GM23248 (cell line): ENCODE data around the gene AFAP1L1. TPM values are rescaled to one million over a fixed set of nuclear protein-coding genes. Genes with fewer than 3 reads are reported as not detected.

ENCODE experiments used
- DNase-seq: peaks from one replicate; pipeline ENCODE4 v3.0.0-alpha.2; 2015
- H2AFZ ChIP-seq: fragments of 200-600 bp; sonication (generic); 2 replicates; pipeline ENCODE4 v1.6.1; 2016; ENCODE audit warnings: antibody characterized with exemption
- H3F3A ChIP-seq: fragments of 200-600 bp; sonication (generic); 2 replicates; pipeline ENCODE4 v1.6.1; 2016; ENCODE audit warnings: mild to moderate bottlenecking, antibody characterized with exemption, mixed run types; ENCODE audit not compliant: insufficient read depth
- H3K27ac ChIP-seq: fragments of 200-600 bp; sonication (generic); 2 replicates; pipeline ENCODE4 v1.5.1; 2016; ENCODE audit warnings: mild to moderate bottlenecking
- H3K27me3 ChIP-seq: fragments of 200-600 bp; sonication (generic); replicated peaks from 2 replicates; pipeline ENCODE4 v1.6.1; 2016; ENCODE audit warnings: mild to moderate bottlenecking; ENCODE audit not compliant: insufficient read depth
- H3K36me3 ChIP-seq: fragments of 200-600 bp; sonication (generic); 2 replicates; pipeline ENCODE4 v1.6.1; 2016; ENCODE audit warnings: low read depth, mild to moderate bottlenecking
- H3K4me1 ChIP-seq: fragments of 200-600 bp; sonication (generic); 2 replicates; pipeline ENCODE4 v1.6.1; 2016; ENCODE audit warnings: mild to moderate bottlenecking; ENCODE audit not compliant: insufficient read depth
- H3K4me2 ChIP-seq: fragments of 200-600 bp; sonication (generic); one replicate; pipeline ENCODE4 v1.6.1; 2016; ENCODE audit warnings: mild to moderate bottlenecking; ENCODE audit not compliant: unreplicated experiment
- H3K4me3 ChIP-seq: fragments of 200-600 bp; sonication (generic); 2 replicates; pipeline ENCODE4 v1.5.1; 2016; ENCODE audit warnings: mild to moderate bottlenecking
- H3K79me2 ChIP-seq: fragments of 200-600 bp; sonication (generic); 2 replicates; pipeline ENCODE4 v1.6.1; 2016; ENCODE audit warnings: mild to moderate bottlenecking; ENCODE audit not compliant: insufficient read depth
- H3K9ac ChIP-seq: fragments of 200-600 bp; sonication (generic); 2 replicates; pipeline ENCODE4 v1.6.1; 2016; ENCODE audit warnings: mild to moderate bottlenecking
- H3K9me2 ChIP-seq: fragments of 200-600 bp; sonication (generic); 2 replicates; pipeline ENCODE4 v1.6.1; 2016; ENCODE audit warnings: mixed run types, mild to moderate bottlenecking, moderate library complexity; ENCODE audit not compliant: insufficient read depth
- H3K9me3 ChIP-seq: fragments of 200-600 bp; sonication (generic); one replicate; pipeline ENCODE4 v1.6.1; 2017; ENCODE audit warnings: low read depth
- H4K20me1 ChIP-seq: fragments of 200-600 bp; sonication (generic); 2 replicates; pipeline ENCODE4 v1.6.0; 2016; ENCODE audit not compliant: insufficient read depth
- EZH2 ChIP-seq: fragments of 200-600 bp; sonication (generic); IDR thresholded peaks from 2 replicates; pipeline ENCODE4 v1.6.1; 2018; ENCODE audit warnings: antibody characterized with exemption, mild to moderate bottlenecking; ENCODE audit not compliant: insufficient read depth, poor library complexity, severe bottlenecking
- EZH2phosphoT487 ChIP-seq: fragments of 200-600 bp; sonication (generic); IDR thresholded peaks from 2 replicates; pipeline ENCODE4 v1.6.1; 2018; ENCODE audit warnings: antibody characterized with exemption, moderate library complexity, mild to moderate bottlenecking, low read depth; ENCODE audit not compliant: insufficient read depth
- WGBS, 2 experiments: methylation state at CpG; one replicate each; pipeline ENCODE4 v1.1.6; 2015 to 2017; ENCODE audit warnings: low lambda C conversion rate in 2 of 2, low coverage in 1 of 2; ENCODE audit errors: missing lambda C conversion rate in 2 of 2; 5-methylcytosine and 5-hydroxymethylcytosine counted together
- in situ Hi-C: fragments of 300-500 bp; cut with MboI; formaldehyde crosslinking; loops from 2 replicates; pipeline ENCODE4 v1.15.0; 2020
- polyA plus RNA-seq: library from polyadenylated mRNA; unstranded; fragments of >200 nt; fragmentation: Nextera tagmentation; extraction: Ambion mirVana; gene quantifications from 2 replicates; pipeline ENCODE4 v1.2.1, GENCODE V29; 2016
- total RNA-seq: library from RNA; depleted of rRNA; stranded (reverse); fragments of >200 nt; shearing (Covaris generic); gene quantifications from 2 replicates; pipeline ENCODE4 v1.2.3, GENCODE V29; 2014

AFAP1L1 gene
- total and polyA plus RNA-seq, 2 experiments from 2014 or later, result 0.76 to 1.3 TPM

DNA sequence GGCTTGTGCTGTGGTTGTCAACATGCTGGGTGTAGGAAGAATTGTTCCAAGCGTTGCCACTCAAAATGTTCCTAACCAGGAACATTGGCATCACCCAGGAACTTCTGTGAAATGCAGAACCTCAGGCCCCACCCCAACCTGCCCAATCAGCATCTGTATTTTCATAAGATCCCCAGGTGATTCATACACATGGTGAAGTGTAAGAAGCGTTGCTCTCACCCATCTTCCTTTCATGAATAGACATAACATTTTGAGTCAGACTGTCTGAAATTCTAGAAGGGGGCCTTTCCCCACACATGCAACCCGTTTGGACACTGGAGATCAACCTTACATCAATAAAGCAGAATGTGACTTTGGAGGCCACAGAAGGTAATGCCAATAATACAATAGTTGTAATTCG lies 9.3 kb upstream of the AFAP1L1 start:
- Histone ChIP-seq H3K27ac (no peak overlapping the region), H3K79me2 (no peaks in the 10 kb centered on the region), H3K9ac (no peak overlapping the region), H3F3A (peaks cover 5% of the 10 kb centered on the region), H3K4me3 (no peak overlapping the region), H3K9me3 (no peaks in the 10 kb centered on the region), H4K20me1 (no peaks in the 10 kb centered on the region), H2AFZ (no peak overlapping the region), H3K27me3 (0 out of 2 replicates have a peak, but pooled peaks cover 8% of the 10 kb centered on the region), H3K36me3 (no peaks in the 10 kb centered on the region), H3K4me1 (peaks cover 13% of the 10 kb centered on the region), H3K9me2 (no peaks in the 10 kb centered on the region), H3K4me2 (no peak overlapping the region)
- no peak for DNase-seq
- TF ChIP-seq EZH2phosphoT487 (no peak), EZH2 (no peak)
- 72 to 75% methylated on average over 4 of the region's 4 CpGs for WGBS, 2 experiments
- in situ Hi-C loops, result no loop called here

DNA sequence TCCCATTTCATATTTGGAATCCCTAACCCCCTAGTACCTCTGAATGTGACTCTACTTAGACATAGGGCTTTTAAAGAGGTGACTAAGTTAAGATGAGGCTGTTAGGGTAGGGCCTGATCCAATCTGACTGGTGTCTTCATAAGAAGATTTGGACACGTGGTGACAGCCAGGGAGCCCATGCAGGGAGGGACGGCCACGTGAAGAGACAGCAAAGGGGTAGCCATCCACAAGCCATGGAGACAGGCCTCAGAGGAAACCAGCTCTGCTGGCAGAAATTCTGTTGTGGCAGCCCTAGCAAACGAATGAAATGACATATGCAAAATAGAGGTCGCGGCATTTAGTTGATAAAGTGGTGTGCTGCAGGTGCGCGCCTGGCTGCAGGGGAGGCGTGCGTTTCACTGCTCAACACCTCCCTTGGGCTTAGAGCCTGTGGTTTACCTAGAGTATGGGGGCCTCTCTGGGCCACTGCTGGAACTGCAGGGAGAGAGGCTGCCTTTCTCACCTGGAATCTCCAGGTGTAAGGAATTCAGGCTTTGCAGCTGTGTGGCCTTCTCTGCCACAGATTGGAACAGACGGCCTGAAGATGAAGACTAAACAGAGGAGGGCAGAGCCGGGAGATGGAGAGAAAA lies 7.1 kb upstream of the AFAP1L1 start:
- Histone ChIP-seq H3K9me3 (no peaks in the 10 kb centered on the region), H3K36me3 (no peaks in the 10 kb centered on the region), H3K4me1 (no peaks in the 10 kb centered on the region), H3K79me2 (no peaks in the 10 kb centered on the region), H3F3A (no peaks in the 10 kb centered on the region), H3K9me2 (no peaks in the 10 kb centered on the region), H2AFZ (no peak overlapping the region), H4K20me1 (no peaks in the 10 kb centered on the region), H3K4me3 (no peak overlapping the region), H3K9ac (no peak overlapping the region), H3K27me3 (0 out of 2 replicates have a peak, but pooled peaks cover 8% of the 10 kb centered on the region), H3K27ac (no peak overlapping the region), H3K4me2 (no peak overlapping the region)
- TF ChIP-seq EZH2phosphoT487 (no peak), EZH2 (no peak)
- WGBS, 2 experiments, result 16 to 18% methylated on average over 12 of the region's 12 CpGs
- DNase-seq, result peak; percentile 13
- in situ Hi-C loops, result no loop called here

- H3K9ac ChIP-seq, result no peak overlapping the region
- H3K9me2 ChIP-seq, result no peaks in the 10 kb centered on the region
- H3F3A ChIP-seq, result no peaks in the 10 kb centered on the region
- no peak for TF ChIP-seq EZH2
- no peak for TF ChIP-seq EZH2phosphoT487
- H4K20me1 ChIP-seq, result no peaks in the 10 kb centered on the region
- no peak overlapping the region for H3K27ac ChIP-seq
- 0 out of 2 replicates have a peak, but pooled peaks cover 8% of the 10 kb centered on the region for H3K27me3 ChIP-seq
- H3K9me3 ChIP-seq, result no peaks in the 10 kb centered on the region
- no peaks in the 10 kb centered on the region for H3K4me1 ChIP-seq
- in situ Hi-C loops, result no loop called here
- H2AFZ ChIP-seq, result no peak overlapping the region
- WGBS, 2 experiments, result 80 to 86% methylated on average over 7 of the region's 7 CpGs
- DNase-seq, result no peak
- no peaks in the 10 kb centered on the region for H3K79me2 ChIP-seq
- no peak overlapping the region for H3K4me2 ChIP-seq
- H3K4me3 ChIP-seq, result no peak overlapping the region
- H3K36me3 ChIP-seq, result no peaks in the 10 kb centered on the region
Measured at GRCh38 chr5:149265068-149265465, 6.6 kb upstream of the AFAP1L1 start.

- WGBS, 2 experiments, result 16 to 17% methylated on average over 4 of the region's 4 CpGs
- in situ Hi-C loops, result no loop called here
- TF ChIP-seq EZH2 (no peak), EZH2phosphoT487 (no peak)
Measured at GRCh38 chr5:149265597-149265996, 6.1 kb upstream of the AFAP1L1 start.

More at GRCh38 chr5:149265597-149265996, 6.1 kb upstream of the AFAP1L1 start:
- H3K9ac ChIP-seq, result no peak overlapping the region
- H3K27ac ChIP-seq, result no peak overlapping the region
- H3K9me3 ChIP-seq, result no peaks in the 10 kb centered on the region
- H4K20me1 ChIP-seq, result no peaks in the 10 kb centered on the region
- H3K36me3 ChIP-seq, result no peaks in the 10 kb centered on the region
- peak; percentile 86 for DNase-seq
- H3K4me1 ChIP-seq, result no peaks in the 10 kb centered on the region
- H3K27me3 ChIP-seq, result 0 out of 2 replicates have a peak, but pooled peaks cover 8% of the 10 kb centered on the region
- H2AFZ ChIP-seq, result no peak overlapping the region
- H3K9me2 ChIP-seq, result no peaks in the 10 kb centered on the region
- no peaks in the 10 kb centered on the region for H3K79me2 ChIP-seq
- no peaks in the 10 kb centered on the region for H3F3A ChIP-seq
- no peak overlapping the region for H3K4me2 ChIP-seq
- no peak overlapping the region for H3K4me3 ChIP-seq
